ENCODE measurements around the gene CCNG1.
"Not testable (repeated sequence)": the region's sequence is repeated elsewhere in the genome, so short reads cannot be mapped to it uniquely, and the experiment has no call there.

Gene CCNG1, protein sequence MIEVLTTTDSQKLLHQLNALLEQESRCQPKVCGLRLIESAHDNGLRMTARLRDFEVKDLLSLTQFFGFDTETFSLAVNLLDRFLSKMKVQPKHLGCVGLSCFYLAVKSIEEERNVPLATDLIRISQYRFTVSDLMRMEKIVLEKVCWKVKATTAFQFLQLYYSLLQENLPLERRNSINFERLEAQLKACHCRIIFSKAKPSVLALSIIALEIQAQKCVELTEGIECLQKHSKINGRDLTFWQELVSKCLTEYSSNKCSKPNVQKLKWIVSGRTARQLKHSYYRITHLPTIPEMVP

DNA sequence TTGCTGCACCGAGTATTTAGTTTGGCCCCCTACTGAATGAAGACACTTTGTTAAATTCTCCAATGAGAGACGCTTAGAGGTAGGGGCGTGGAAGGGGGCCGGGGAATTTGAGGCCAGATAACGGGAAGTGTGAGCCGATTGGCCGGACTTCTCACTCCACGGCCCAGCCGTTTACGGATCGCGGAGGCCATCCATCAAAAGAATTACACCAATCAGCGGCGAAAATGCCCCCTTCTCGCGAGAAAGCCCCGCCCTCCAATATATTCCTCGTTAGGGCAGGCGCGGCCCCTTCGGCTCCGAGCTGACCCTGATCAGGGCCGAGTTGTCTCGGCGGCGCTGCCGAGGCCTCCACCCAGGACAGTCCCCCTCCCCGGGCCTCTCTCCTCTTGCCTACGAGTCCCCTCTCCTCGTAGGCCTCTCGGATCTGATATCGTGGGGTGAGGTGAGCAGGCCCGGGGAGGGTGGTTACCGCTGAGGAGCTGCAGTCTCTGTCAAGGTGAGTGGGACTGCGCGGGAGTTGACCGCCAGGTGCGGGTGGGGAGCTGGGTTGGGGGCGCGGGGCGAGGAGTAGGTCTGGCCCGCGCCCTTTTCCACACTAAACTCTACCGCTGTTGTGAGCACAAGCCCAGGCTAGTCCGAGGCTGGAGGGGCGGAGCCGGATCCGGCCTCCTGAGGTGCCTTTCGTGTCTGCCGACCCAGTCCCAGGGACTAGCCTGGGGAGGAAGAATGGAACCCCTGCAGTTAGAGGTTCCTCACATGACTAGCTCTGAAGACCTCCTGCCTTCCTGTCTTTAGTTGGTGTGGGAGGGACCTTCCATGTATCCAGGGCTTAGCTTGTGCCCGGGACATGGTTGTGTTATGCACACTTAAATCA lies at the start of gene CCNG1:
CCNG1 (plus strand) TSS at position 287 of the 874 bp plus-strand sequence. CDS start 1,662 bp downstream, outside the sequence.
- H3K4me3 ChIP-seq (ENCODE audit: control insufficient read depth, low read depth, low read length) = peak within 1 kb of the TSS; percentile 90
- DNase-seq (ENCODE audit: low read depth) = peak; percentile 72
- TF ChIP-seq, protein P1, sequence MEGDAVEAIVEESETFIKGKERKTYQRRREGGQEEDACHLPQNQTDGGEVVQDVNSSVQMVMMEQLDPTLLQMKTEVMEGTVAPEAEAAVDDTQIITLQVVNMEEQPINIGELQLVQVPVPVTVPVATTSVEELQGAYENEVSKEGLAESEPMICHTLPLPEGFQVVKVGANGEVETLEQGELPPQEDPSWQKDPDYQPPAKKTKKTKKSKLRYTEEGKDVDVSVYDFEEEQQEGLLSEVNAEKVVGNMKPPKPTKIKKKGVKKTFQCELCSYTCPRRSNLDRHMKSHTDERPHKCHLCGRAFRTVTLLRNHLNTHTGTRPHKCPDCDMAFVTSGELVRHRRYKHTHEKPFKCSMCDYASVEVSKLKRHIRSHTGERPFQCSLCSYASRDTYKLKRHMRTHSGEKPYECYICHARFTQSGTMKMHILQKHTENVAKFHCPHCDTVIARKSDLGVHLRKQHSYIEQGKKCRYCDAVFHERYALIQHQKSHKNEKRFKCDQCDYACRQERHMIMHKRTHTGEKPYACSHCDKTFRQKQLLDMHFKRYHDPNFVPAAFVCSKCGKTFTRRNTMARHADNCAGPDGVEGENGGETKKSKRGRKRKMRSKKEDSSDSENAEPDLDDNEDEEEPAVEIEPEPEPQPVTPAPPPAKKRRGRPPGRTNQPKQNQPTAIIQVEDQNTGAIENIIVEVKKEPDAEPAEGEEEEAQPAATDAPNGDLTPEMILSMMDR (IDR thresholded peaks at IDR 0.05; ENCODE audit: control insufficient read depth, insufficient read depth, low read depth, low read length, missing control alignments) = no peak

- no peak for DNase-seq (ENCODE audit: low read depth)
- H3K4me3 ChIP-seq (ENCODE audit: control insufficient read depth, low read depth, low read length) = no peak overlapping the region
- TF ChIP-seq, protein P1 (IDR thresholded peaks at IDR 0.05; ENCODE audit: control insufficient read depth, insufficient read depth, low read depth, low read length, missing control alignments) = no peak
These were observed 41.6 kb upstream of the CCNG1 start for GRCh38 chr5:163395792-163396191.

DNA sequence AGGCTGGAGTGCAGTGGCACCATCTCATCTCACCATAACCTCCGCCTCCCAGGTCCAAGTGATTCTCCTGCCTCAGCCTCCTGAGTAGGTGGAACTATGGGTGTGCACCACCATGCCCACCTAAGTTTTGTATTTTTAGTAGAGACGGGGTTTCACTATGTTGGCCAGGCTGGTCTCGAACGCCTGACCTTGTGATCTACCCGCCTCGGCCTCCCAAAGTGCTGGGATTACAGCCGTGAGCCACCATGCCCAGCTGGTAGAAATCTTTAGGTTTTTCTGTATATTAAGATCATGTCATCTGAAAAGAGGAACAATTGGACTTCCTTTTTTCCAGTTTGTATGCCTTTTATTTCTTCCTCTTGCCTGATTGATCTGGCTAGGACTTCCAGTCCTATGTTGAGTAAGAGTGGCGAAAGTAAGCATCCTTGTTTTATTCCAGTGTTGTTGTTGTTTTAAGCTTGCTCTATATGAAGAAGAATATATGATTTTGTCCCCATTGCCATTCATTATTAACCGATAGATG lies 40.5 kb upstream of the CCNG1 start:
- not testable (repeated sequence) for H3K4me3 ChIP-seq (ENCODE audit: control insufficient read depth, low read depth, low read length); DNase-seq (ENCODE audit: low read depth)

GRCh38 chr5:163397354-163397753 lies 40.0 kb upstream of the CCNG1 start:
- DNase-seq (ENCODE audit: low read depth) = no peak
- TF ChIP-seq, protein P1 (IDR thresholded peaks at IDR 0.05; ENCODE audit: control insufficient read depth, insufficient read depth, low read depth, low read length, missing control alignments) = no peak
- H3K4me3 ChIP-seq (ENCODE audit: control insufficient read depth, low read depth, low read length) = no peak overlapping the region

- no peak overlapping the region for H3K4me3 ChIP-seq (ENCODE audit: control insufficient read depth, low read depth, low read length)
- TF ChIP-seq, protein P1 (IDR thresholded peaks at IDR 0.05; ENCODE audit: control insufficient read depth, insufficient read depth, low read depth, low read length, missing control alignments) = no peak
- no peak for DNase-seq (ENCODE audit: low read depth)
These were observed 37.5 kb upstream of the CCNG1 start for GRCh38 chr5:163399923-163400322.

- TF ChIP-seq, protein P1 (IDR thresholded peaks at IDR 0.05; ENCODE audit: control insufficient read depth, insufficient read depth, low read depth, low read length, missing control alignments) = no peak
- DNase-seq (ENCODE audit: low read depth) = no peak
These were observed 36.1 kb upstream of the CCNG1 start for GRCh38 chr5:163401271-163401670.

GRCh38 chr5:163402007-163402406 lies 35.4 kb upstream of the CCNG1 start:
- TF ChIP-seq, protein P1 (IDR thresholded peaks at IDR 0.05; ENCODE audit: control insufficient read depth, insufficient read depth, low read depth, low read length, missing control alignments) = no peak
- no peak overlapping the region for H3K4me3 ChIP-seq (ENCODE audit: control insufficient read depth, low read depth, low read length)

More at GRCh38 chr5:163401271-163401670, 36.1 kb upstream of the CCNG1 start:
- H3K4me3 ChIP-seq (ENCODE audit: control insufficient read depth, low read depth, low read length) = no peak overlapping the region

More at GRCh38 chr5:163402007-163402406, 35.4 kb upstream of the CCNG1 start:
- no peak for DNase-seq (ENCODE audit: low read depth)

All from AG09309 (cell line).